ENCODE measurements around the gene BCORL1.

Gene BCORL1

DNA sequence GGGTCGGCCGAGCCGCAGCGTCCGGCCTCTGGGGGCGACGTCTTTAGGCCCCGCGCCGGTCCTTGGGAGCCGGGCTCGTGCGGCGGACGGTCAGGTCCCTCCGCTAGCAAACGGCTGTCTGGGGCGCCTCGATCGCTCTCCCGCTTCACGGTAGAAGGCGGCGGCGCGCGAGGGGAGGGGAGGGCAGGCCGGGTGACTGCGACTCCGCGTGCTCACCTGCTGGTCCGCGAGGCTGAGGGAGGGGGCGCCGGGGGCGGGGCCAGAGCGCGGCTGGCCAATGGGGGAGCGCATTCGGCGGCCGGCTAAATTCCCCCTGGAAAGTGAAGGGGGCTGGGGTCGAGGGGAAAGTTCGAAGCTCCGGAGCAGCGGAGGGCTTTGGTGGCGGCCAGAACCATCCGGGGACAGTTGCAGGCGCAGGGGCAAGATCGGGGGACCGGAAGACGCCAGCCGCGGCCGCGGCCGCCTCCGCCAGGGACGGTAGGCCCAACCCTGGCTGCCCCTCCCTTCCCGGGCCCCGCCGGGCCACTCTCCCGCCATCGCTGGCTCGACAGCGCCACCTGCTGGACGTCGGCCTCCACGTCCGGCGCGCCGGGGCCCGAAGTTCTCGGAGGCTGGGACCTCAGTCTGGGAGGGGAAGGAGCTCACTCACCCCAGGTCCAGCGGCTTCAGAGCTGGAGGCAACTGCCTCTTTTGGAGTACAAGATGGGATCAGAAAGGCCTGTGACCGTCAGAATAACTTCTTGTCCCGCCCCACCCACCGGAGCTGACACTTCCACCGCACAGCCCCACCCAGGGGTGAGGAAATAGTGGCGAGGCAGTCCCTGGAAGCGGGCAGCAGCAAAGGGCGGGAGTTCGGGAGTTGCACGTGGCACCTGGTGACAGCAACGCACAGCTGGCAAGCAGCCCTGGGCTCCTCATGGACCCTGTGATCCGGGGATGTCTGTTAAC is 78.0 kb downstream of the BCORL1 start:
- peak; percentile 24 to 25 for DNase-seq (ENCODE audit: low read depth in 2 of 2)

DNA sequence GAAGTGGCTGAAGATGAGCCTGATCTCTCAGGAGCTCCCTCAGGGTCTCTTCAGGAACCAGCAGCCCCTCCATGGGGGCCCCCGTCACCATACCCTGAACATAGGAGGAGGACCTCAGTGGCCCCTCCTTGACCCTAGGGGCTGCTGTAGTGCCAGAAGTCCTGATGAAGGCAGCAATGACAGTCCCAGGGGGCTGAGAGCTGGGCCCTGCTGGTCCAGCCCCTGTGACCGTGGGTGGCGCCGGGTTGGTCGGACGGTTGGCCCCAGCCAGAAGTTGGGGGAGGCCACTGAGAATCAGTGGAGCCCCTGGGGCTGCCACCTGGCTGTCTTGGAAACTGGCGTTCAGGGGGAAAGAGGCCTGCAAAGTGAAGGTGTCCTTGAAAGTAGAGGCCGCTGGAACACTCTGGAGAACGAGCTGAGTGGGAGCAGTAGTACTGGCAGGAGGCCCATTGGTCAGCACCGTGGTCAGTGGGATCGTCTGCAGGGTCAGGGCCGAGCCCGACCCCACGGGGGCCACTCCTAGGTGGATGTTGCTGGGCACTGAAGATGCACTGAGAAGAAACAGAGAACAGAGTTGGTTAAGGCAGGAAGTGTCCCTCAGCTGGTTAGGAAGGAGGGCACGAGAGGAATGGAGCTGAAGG is 84.7 kb downstream of the BCORL1 start:
- no peak for DNase-seq (ENCODE audit: low read depth in 2 of 2)

- no peak for DNase-seq (ENCODE audit: low read depth in 2 of 2)
These were observed 89.3 kb downstream of the BCORL1 start for GRCh38 chrX:130071611-130072344.

DNA sequence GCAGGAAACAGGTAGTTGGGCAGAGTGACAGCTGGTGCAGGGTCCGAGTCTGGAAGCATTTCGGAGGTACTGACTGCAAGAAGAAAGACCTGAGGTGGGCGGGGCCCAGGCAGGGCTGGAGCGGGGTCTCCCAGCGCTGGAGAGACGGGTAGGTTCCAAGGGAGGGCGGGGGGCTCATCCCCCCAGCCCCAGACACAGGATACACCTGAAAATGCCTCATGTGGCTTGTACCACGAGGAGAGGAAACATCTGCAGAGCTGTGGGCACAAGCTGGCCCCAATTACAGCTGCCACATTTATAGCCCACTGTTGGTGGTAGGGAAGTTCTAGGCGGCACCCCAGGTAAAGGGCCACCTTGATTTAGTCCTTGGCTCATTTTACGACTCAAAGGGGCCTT is 89.9 kb downstream of the BCORL1 start:
- no peak for DNase-seq (ENCODE audit: low read depth in 2 of 2)

GRCh38 chrX:130075777-130076176 is 93.3 kb downstream of the BCORL1 start:
- no peak for DNase-seq (ENCODE audit: low read depth in 2 of 2)

GRCh38 chrX:130079824-130080406 is 97.5 kb downstream of the BCORL1 start:
- DNase-seq (ENCODE audit: low read depth in 2 of 2), result peak; percentile 53

DNA sequence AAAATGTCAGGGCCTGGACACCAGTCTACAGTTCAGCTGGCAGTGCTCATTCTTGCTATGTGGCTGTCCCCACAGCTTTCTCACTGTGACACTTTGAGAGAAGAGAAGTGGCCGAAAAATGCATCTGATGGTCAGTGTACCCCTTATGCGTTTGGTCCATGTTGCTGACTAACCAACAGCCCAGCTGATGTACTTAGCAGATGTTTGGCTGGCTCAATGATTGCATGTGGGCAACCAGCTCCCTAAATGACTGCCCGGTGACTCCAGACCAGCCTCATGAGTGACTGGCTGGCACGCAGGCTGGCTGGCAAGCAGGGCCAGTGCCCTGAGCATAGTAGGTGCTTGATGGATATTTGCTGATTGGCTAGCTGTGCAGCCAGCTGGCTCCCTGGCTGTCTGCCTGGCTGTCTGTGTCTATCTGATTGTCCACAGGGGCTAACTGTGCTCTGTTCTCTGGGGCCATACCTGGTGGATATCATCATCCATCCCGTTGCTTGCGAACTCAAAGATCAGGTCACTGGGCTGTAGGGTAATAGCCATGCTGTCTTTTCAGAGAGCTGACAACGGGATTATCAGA is 98.4 kb downstream of the BCORL1 start:
- DNase-seq (ENCODE audit: low read depth in 2 of 2), result no peak

DNA sequence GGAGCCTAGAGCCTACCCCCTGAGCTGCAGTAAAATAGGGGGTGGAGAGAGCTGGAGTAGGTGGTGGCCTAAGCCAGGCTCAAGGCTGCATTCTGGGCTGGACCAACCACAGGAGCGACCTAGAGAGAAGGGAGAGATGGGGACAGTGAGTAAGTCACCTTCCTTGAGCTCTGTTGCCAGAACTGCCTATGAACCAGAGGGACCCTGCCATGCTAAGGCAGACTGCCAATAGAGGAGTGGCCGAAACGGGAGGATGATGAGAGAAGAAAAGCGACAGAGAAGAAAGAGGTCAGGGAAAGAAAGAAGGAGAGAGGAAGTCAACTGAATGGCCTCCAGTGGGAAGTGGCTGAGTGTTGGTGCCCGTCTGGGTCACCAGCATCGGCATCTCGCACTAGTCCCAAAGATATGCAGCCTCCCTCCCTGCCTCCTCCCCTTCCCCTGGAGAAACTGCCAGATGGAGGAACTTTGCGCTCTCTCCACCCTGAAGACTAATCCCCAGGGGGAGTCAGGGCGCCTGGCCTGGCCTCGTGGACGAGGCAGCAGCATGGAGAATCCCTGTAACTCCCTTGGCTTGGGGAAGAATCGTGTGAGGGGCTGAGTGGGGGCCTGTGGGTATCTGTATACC is 99.1 kb downstream of the BCORL1 start:
- no peak for DNase-seq (ENCODE audit: low read depth in 2 of 2)

- no peak for DNase-seq (ENCODE audit: low read depth in 2 of 2)
These were observed 100.0 kb downstream of the BCORL1 start for GRCh38 chrX:130082244-130083106.

GRCh38 chrX:130083107-130083490 is 100.7 kb downstream of the BCORL1 start:
- DNase-seq (ENCODE audit: low read depth in 2 of 2), result no peak

DNA sequence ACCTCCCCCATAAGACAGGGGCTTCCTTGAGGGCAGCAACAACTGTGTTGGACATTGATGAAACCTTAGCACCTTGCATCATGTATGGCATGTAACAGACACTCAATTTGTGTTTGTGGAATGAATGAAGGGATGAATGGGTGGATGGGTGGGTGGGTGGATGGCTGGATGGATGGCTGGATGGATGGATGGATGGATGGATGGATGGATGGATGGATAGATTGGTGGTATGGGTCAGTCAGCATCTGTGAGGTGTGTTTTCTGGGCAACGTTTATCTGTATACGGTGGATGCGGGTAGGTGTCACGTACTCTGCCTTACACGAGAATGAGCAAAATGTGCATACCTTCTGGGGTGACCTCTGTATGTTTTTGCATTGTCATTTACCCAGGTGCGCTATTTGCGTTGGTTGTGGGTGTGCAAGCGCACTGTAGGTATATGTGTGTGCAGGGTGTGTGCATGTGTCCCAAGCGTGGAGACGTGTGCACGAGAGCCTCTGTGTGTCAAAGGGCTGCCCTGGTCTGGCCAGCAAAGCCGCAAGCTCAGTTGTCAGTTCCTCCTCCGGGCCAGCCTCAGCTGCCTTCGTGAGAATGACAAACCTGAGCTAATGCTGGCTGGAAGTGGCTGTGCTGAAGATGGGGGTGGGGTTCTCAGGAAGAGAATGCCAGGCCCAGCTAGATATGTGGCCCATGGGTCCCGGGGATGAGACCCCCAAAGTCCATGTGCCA is 101.4 kb downstream of the BCORL1 start:
- no peak for DNase-seq (ENCODE audit: low read depth in 2 of 2)

- DNase-seq (ENCODE audit: low read depth in 2 of 2), result no peak
These were observed 102.3 kb downstream of the BCORL1 start for GRCh38 chrX:130084631-130085237.

DNA sequence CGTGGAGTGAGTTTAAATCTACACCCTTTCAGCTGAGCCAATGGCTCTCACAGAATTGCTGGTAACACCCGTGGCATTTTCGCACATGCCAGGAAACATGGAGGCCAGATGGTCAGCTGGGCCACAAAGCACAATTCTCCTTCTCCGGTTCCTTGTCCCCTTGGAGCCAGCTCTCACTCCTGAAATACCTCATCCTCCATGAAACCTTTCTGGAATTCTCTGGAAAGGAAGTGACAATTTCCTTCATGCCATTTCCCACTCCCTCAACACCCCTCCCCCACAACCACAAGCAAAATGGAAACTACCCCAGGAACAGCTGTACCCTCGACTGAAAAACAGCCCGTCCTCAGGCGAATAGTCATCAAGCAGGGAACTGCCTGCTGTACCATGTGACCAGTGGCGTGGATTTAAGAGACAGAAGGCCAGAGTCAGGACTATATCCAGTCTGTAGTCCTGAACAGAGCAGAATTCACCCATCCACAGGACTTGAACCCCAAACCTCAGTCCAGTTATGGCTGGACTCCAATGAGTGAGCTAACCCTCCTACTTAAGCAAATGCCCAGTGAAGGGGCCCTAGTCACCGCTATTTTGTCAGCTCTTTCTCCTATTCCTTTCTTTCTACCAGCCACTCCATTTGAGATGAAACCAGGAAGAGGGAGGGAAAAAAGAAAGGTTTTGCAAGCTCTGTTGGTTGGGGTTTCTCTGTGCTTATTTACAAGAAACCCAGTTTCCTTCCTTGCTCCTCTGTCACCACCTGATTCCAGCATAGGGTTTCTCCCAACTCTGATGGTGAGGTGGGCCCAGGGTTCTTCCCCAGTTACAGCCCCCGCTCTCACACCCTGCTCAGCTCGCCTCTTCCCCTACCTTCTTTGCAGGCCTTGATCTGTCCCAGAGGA is 103.4 kb downstream of the BCORL1 start:
- no peak for DNase-seq (ENCODE audit: low read depth in 2 of 2)

DNA sequence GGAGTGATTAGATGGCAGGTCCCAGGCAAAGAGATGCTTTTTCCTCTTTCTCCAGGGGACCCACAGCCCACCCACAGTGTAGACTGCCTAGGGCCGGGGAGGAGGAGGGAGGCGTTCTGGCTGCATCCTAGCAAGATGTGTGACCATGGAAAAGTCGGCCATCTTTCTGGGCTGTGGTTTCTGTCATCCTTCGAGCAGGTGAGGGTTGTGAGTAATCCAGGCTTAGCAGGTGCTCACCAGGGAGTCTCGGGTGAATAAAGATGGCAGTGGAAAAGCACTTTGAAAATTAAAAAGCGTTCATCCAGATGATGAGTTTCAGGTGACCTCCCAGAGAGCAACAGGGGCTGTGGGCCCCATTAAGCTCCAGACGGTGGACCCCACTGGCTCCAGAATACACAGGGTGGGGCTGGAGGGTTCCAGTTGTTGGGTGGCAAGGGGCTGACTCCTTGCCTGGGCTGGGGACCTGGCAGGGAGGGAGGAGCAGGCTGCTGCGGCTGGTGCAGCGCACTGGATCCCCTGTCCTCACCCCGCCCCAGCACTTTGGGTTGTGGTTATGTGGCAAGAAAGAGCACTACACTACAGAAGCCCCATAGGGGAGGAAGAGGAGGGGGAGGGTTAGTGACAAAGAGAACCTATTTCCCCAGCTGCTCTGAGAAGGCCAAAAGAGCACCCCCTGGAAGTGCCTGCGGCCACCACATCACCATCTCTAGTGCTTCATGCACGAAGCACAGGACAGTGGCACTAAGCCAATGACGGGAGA is 104.2 kb downstream of the BCORL1 start:
- DNase-seq (ENCODE audit: low read depth in 2 of 2), result no peak

- no peak for DNase-seq (ENCODE audit: low read depth in 2 of 2)
These were observed 107.9 kb downstream of the BCORL1 start for GRCh38 chrX:130090364-130090763.

DNA sequence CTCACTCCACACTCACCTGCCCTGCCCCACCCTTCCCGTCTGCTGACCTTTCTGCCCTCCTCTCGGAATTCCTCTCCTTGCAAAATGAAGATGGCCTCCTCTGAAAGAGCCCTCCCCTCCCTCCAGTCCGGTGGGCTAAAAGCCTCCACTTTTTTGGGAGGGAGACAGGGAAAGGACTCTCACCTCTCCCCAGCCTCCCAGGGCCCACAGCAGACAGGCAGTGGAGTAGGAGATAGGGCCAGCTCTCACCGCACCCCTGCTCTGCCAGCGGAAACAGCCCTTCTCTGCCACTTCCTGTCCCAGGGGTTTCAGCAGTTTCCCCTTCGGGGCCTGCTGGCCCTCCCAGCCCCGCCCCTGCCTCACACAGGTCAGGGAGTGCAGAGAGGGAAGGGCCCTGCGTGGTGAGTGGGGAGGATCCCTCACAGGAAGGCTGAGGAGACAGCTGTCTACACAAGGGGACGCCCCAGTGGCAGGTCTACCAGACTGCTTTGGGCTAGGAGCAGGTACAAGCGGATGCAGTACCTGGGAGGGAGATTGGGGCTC is 109.6 kb downstream of the BCORL1 start:
- DNase-seq (ENCODE audit: low read depth in 2 of 2), result no peak

GRCh38 chrX:130093271-130093670 is 110.8 kb downstream of the BCORL1 start:
- DNase-seq (ENCODE audit: low read depth in 2 of 2), result no peak

Data from fibroblast of skin of left quadriceps (primary cell).